ENCODE measurements around the gene ZSCAN9. TPM values are rescaled to one million over a fixed set of nuclear protein-coding genes. Genes with fewer than 3 reads are reported as not detected.

ZSCAN9 gene
- total and polyA plus RNA-seq, 2 of the 8 experiments (the other 6 are each of a cell fraction or from before 2014, with no cell fraction given), result 10.8 to 13.6 TPM

DNA sequence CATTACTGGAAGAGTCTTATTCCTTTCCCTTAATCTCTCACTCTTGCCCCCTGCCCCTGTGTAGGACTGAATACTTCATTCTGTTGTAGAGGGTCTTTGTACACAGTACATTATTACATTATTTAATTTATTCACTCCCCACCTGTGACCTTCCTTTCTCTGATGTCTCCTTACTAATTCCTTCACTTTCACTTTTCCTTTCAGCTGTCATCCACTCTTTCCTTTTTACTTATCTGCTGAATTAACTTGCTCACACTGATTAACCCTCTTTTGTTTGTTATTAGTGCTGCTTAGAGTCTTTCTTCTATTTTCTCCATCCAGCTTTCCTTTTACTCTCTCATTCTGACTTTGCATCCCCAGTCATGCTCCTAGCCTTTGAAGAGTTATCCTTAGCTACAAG lies 49.8 kb downstream of the ZSCAN9 start:
- Histone ChIP-seq H3K23me2 (ENCODE audit: low read depth, low read length) (no peaks in the 10 kb centered on the region), H3K9me3 (ENCODE audit: insufficient read depth in 2 of 2, low read depth in 1 of 2, low read length in 1 of 2) (no peaks in the 10 kb centered on the region), H4K91ac (replicated peaks; ENCODE audit: insufficient read length, low read length) (no peak overlapping the region), H3K23ac (ENCODE audit: insufficient read length) (no peak overlapping the region), H2BK20ac (ENCODE audit: low read length) (no peak overlapping the region), H3K79me1 (ENCODE audit: low read depth, low read length) (no peaks in the 10 kb centered on the region), H3K56ac (replicated peaks; ENCODE audit: insufficient read length, low read depth, low read length) (no peak overlapping the region), H3K27me3 (replicated peaks in 1 of 4; ENCODE audit: control insufficient read depth in 3 of 4, extremely low read depth in 1 of 4, insufficient read depth in 3 of 4, low read length in 3 of 4) (no peaks in the 10 kb centered on the region), H3K9ac (replicated peaks in 1 of 4; ENCODE audit: extremely low read depth in 1 of 4, low read depth in 3 of 4, low read length in 3 of 4) (no peak overlapping the region), H4K20me1 (replicated peaks in 1 of 2; ENCODE audit: control insufficient read depth in 1 of 2, insufficient read depth in 2 of 2, low read length in 2 of 2) (no peaks in the 10 kb centered on the region), H3K36me3 (ENCODE audit: control insufficient read depth in 2 of 4, insufficient read depth in 4 of 4, low read length in 3 of 4) (peaks cover 2 to 37% (median 18%) of the 10 kb centered on the region in 4 experiments; a peak in 7 of 8 replicates), H4K8ac (ENCODE audit: extremely low read depth, insufficient read depth, low read length) (no peak overlapping the region), H3K4me2 (ENCODE audit: insufficient read depth in 1 of 2, low read depth in 2 of 2, low read length in 2 of 2) (no peak overlapping the region), H2AK5ac (ENCODE audit: low read depth, low read length) (no peak overlapping the region), H3K4me1 (replicated peaks in 1 of 4; ENCODE audit: control insufficient read depth in 3 of 4, insufficient read depth in 4 of 4, low read length in 3 of 4) (no peaks in the 10 kb centered on the region), H3K14ac (ENCODE audit: insufficient read length) (no peak overlapping the region), H2BK15ac (ENCODE audit: low read length) (no peak overlapping the region), H4K5ac (ENCODE audit: insufficient read length, low read depth, low read length) (no peak overlapping the region), H2AFZ (ENCODE audit: low read length) (no peak overlapping the region), H3K18ac (ENCODE audit: extremely low read depth, low read length) (no peak overlapping the region), H3K4me3 (ENCODE audit: extremely low read depth in 1 of 4, insufficient read depth in 2 of 4, low read depth in 3 of 4, low read length in 4 of 4) (no peak overlapping the region), H2BK5ac (ENCODE audit: low read depth, low read length) (no peak overlapping the region), H3K4ac (replicated peaks; ENCODE audit: insufficient read length, low read depth, low read length) (no peak overlapping the region), H2BK120ac (replicated peaks; ENCODE audit: low read depth, low read length) (no peak overlapping the region), H3K79me2 (ENCODE audit: control insufficient read depth in 1 of 2, insufficient read depth in 2 of 2, low read length in 2 of 2) (no peaks in the 10 kb centered on the region), H3K27ac (ENCODE audit: low read depth, low read length) (no peak overlapping the region), H2BK12ac (ENCODE audit: low read depth, low read length) (no peak overlapping the region)
- DNase-seq (ENCODE audit: low read depth in 1 of 2, low spot score in 2 of 2) (no peak), FAIRE-seq (no peak)
- TF ChIP-seq PHF8 (conservative IDR thresholded peaks at IDR 0.05; ENCODE audit: low read depth, low read length) (no peak), EP300 (IDR thresholded peaks at IDR 0.05; ENCODE audit: borderline replicate concordance in 1 of 2, low read depth in 2 of 2, low read length in 2 of 2) (no peak), RAD21 (IDR thresholded peaks at IDR 0.05 in 1 of 2, conservative IDR thresholded peaks at IDR 0.05 in 1 of 2; ENCODE audit: low read depth in 2 of 2, low read length in 2 of 2) (no peak), BCL11A (IDR thresholded peaks at IDR 0.05; ENCODE audit: low read depth in 2 of 2, low read length in 2 of 2) (no peak), KDM1A (IDR thresholded peaks at IDR 0.05; ENCODE audit: borderline replicate concordance, low read length) (no peak), CREB1 (IDR thresholded peaks at IDR 0.05) (no peak), SIRT6 (IDR thresholded peaks at IDR 0.05; ENCODE audit: low read length) (no peak), RBBP5 (IDR thresholded peaks at IDR 0.05; ENCODE audit: borderline replicate concordance, low read depth, low read length) (no peak)
- CTCF ChIA-PET (ENCODE audit: partially characterized antibody), result interaction anchor here (0.9 kb wide), 1 partner anchor 80 kb away, joined by 4 read pairs; no protein-coding TSS in a partner anchor
- POLR2A ChIA-PET (ENCODE audit: partially characterized antibody), result interaction anchor here (1.2 to 1.5 kb wide), 2 partner anchors 23 to 61 kb away, joined by 3 read pairs; partner anchors contain the start of genes ZKSCAN4 and ZSCAN31

Data from H1 (cell line).